NCI-H510A (cell line): ENCODE data around the gene GET4.

ENCODE experiments used
- DNase-seq: peaks from one replicate; lab custom pipeline; 2025; lab: John Stamatoyannopoulos, UW

Gene GET4

GRCh38 chr7:886626-887487 is 10.5 kb downstream of the GET4 start:
- no peak for DNase-seq

GRCh38 chr7:887488-887820 is 11.1 kb downstream of the GET4 start:
- no peak for DNase-seq

DNA sequence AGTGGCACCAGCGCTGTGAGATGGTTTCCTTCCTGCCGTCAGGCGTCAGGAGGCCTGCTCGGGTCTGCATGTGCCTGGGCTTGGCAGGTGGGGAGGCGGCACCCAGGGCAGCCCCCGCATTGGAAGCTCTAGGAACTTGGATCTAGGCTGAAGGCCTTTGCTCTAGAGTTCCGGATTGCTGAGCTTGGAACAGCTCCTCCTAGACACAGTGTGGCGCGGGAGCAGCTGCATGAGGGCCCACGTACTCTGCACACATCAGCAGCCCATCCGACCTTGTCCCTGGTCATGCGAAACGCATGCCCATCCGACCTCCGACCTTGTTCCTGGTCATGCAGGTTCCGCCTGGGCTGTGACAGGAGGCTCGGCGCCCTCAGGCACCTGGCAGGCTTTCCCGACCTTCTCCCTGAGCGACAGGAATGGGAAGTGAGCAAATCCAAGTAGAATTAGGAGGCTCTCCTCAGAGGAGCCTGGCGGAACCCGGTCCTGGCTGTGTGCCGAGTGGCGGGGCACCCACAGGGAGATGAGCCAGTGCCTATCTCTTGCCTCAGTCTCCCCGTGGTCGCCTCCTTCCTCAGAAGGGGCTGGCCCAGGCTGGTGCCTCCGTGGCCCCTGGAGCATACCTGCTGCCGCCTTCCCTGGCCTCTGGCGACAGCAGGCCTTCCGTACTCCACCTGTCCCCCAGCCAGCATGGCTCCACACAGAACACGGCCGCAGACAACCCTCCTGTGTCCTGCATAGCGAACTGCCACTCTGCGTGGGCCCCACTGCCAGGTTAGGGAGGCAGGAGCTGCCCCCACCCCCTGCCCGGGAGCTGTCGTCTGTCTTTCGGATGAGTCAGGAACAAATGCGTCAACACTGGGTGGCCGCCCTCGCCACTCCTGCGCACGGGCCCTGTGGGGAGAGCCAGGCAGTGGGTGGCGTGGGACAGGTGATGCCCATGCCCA is 12.0 kb downstream of the GET4 start:
- DNase-seq = no peak

DNA sequence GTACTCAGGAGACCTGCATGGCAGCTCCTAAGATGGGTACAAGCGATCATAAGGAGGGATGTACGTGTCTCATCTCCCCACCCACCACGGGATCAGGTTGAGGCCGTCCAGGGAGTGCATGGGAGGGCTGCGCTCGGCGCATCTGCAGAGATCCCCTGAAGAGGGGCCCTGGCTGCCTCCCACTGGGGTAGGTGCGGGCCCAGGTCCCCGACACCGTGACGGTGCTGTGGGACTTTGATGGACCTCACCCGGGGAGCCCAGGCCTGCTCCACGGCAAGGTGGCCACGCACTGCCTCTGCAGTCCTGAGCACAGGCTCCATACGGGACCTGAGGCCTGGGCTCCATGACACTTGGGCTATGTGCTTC is 12.7 kb downstream of the GET4 start:
- no peak for DNase-seq

GRCh38 chr7:889391-889790 is 13.0 kb downstream of the GET4 start:
- DNase-seq = no peak

GRCh38 chr7:890868-891267 is 14.5 kb downstream of the GET4 start:
- no peak for DNase-seq

GRCh38 chr7:891291-891690 is 14.9 kb downstream of the GET4 start:
- no peak for DNase-seq

DNA sequence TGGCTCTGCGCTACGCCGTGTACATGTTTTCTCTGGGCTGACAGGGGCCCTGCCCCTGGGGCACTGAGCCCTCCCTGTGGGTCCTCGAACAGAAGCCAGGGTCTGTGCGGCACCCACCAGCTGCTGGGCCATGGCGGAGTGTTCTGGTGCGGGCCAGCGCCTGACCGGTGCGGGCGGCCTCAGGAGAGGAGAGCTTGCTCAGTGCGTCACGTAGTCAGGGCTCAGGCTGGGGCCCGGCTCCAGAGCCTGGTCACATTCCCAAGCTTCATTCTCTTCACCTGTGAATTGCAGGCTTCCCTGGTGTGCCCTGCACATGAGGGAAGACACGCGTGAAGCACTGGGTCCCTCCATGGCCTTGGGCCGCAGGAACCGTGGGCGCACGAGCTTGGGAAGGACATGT is 15.5 kb downstream of the GET4 start:
- DNase-seq = no peak

- DNase-seq = no peak
Measured at GRCh38 chr7:892648-893593, 16.6 kb downstream of the GET4 start.

DNA sequence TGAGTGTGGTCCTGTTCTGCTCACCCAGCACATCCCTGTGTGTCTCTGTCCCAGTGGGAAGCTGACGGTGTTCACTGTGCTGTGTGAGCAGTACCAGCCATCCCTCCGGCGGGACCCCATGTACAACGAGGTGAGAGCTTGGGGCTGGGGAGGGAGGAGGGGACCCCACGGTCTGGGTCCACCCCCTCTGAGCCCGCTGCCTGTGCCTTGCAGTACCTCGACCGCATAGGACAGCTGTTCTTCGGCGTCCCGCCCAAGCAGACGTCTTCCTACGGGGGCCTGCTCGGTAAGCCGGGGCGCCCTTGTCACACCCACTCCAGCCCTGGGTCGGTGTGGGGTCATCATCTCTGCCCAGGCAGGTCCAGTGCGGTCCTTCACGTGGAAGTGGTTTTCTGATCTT is 17.3 kb downstream of the GET4 start:
- no peak for DNase-seq

GRCh38 chr7:894164-894867 is 18.0 kb downstream of the GET4 start:
- DNase-seq = no peak

DNA sequence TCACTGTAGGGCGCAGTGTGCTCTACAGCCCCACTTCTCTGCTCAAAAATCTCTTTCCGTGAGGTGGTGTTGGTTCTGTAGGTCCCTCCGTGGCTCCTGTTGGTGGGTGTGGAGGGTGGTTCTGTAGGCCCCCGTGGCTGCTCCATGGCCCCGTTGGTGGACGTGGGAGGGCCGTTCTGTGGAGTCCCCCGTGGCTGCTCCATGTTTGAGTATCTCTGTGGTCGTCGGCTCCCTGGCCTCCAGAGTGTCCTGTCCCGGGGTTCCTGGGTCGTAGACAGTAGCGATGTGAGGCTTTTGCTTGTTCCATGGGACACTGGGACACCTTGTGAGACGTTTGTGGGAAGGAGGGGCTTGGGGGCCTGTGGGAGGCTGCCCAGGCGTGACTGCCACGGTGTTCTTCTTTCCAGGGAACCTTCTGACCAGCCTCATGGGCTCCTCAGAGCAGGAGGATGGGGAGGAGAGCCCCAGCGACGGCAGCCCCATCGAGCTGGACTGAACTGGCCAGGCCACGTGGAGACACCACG is 18.6 kb downstream of the GET4 start:
- DNase-seq = no peak

DNA sequence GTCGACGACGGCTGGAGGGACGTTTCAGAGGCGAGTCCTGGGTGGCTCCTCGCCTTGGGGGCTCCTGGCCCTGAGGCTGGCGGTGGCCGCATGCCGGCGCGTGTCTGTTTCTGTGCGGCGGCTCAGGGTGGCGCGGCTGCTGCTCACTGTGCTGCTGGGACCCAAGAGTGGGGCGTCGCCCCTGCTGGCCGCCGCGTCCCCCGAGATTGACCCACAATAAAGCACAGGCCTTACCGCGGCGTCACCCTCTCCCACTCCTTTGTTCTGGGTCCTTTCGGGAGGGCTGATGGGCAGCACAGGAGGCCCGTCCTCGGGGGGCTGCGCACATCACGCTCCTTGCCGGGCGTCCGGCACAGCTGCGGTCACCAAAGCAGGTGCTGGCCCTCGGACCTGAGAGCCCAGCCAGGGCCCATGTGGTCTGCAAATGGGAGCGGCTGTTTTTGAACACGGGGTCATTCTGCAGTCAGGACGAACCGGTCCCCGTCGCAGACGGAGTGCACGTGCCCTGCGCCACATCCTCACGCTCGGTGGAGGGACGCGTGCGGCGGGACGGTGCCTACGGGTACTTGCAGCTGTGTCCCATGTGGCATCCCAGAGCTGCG is 19.2 kb downstream of the GET4 start:
- DNase-seq = no peak

- DNase-seq = no peak
Measured at GRCh38 chr7:896346-897075, 20.2 kb downstream of the GET4 start.

- no peak for DNase-seq
Measured at GRCh38 chr7:897086-897485, 20.7 kb downstream of the GET4 start.

- no peak for DNase-seq
Measured at GRCh38 chr7:897771-898376, 21.5 kb downstream of the GET4 start.

GRCh38 chr7:898460-898854 is 22.1 kb downstream of the GET4 start:
- DNase-seq = no peak

DNA sequence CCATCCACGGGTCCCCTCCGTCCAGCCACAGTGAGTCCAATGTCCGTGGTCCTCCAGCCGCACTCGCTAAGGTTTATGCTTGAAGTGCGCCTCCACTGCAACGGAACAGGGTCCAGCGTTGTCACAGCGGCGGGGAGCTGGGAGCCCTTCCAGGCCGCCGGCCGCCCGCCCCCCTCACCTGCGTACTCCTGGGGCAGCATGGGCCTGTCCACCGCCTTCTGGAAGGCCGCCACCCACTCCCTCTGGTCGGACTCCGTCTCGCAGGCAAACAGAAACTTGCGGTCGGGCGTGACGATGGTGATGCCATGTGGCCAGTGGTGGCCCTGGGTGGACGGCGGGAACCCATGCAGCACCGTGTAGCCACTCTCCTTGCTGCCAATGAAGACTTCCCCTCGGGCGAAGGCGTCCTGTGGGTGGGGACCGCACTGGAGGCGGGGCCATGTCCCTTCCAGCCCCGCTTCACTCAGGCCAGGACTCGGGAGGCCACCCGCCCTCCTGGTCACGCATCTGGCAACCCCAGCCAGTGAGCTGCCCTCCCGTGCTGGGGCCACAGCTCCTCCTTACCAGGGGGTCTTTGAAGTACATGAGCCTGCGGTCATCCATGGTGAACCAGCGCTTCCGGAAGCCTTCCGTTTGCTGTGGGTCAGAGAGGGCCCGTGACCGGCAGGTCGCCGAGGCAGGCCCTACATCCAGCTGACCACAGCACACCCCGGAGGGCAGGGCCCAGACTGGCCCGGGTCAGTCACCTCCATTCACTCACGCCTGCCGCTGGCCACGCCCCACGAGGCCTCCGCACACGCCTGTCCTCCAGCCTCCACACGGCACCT is 22.7 kb downstream of the GET4 start:
- no peak for DNase-seq

DNA sequence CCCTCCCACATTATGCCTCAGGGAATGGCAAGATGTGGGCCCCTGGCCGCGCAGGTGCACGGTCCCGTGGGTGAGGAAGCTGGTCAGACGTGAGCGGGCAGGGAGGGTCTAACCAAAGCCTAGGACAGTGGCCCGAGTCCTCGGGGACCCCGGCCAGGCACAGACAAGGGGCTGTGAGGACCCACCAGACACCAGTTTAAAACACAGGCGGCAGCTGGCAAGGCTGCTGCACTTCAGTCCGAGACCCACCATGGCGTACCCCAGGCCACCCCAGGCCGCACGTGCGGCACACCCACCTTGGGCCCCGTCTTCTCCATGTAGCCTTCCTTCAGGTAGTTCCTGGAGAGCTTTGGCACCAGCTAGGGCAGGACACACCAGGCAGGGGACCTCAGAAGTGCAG is 23.5 kb downstream of the GET4 start:
- no peak for DNase-seq
